ENCODE results near the gene STON1. TPM values are rescaled to one million over a fixed set of nuclear protein-coding genes. Genes with fewer than 3 reads are reported as not detected.

The STON1 gene
- total and polyA plus RNA-seq, 2 donors (not counting 3 experiments of a cell fraction or from before 2014, with no cell fraction given) = 6.3 to 12.1 TPM

DNA sequence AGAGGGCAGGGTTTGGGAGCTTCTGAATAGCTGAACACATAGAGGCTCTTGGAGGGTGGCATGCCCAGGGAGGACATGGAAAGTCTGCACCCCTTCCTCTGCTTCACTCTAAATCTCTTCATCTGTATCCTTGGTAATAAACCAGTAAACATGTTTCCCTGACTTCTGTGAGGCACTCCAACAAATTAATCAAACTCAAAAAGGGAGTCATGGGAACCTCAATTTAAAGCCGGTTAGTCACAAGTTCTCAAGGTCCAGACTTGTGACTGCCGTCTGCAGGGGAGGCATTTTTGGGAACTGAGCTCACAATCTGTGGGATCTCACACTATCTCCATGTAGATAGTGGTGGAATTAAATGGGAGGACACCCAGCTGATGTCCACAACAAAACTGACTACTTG is 33.1 kb upstream of the STON1 start:
- CTCF ChIA-PET = interaction anchor here (1.3 kb wide), 1 partner anchor 26 kb away, joined by 3 read pairs; no protein-coding TSS in a partner anchor
- FAIRE-seq = no peak

More for the DNA sequence above, 33.1 kb upstream of the STON1 start:
- no peak overlapping the region for H3K4me2 ChIP-seq (ENCODE audit: insufficient read depth, low read length)
- H3K9me1 ChIP-seq (replicated peaks; ENCODE audit: control insufficient read depth, extremely low read depth, insufficient read depth, low read length) = no peaks in the 10 kb centered on the region
- no peak overlapping the region for H2AFZ ChIP-seq (ENCODE audit: low read depth, low read length)
- no peaks in the 10 kb centered on the region for H3K79me2 ChIP-seq (ENCODE audit: control insufficient read depth, insufficient read depth, low read length)
- no peaks in the 10 kb centered on the region for H3K27me3 ChIP-seq (ENCODE audit: control insufficient read depth in 2 of 2, insufficient read depth in 2 of 2, low read length in 2 of 2)
- no TSS peak for BruUV-seq (replicated peaks)
- no peak overlapping the region for H3K4me3 ChIP-seq (replicated peaks in 1 of 3; ENCODE audit: insufficient read depth in 1 of 3, low read depth in 1 of 3, low read length in 3 of 3)
- intact Hi-C loops (cut with micrococcal nuclease) = no loop called here
- H3K27ac ChIP-seq (ENCODE audit: insufficient read depth, low read depth, low read length) = no peak overlapping the region
- TF ChIP-seq MYC (IDR thresholded peaks at IDR 0.05; ENCODE audit: low read depth, low read length) (no peak), JUN (IDR thresholded peaks at IDR 0.05; ENCODE audit: borderline replicate concordance, insufficient read depth, insufficient read length, low read depth) (no peak), EZH2 (IDR thresholded peaks at IDR 0.05; ENCODE audit: borderline replicate concordance, low read depth, low read length, severe bottlenecking) (no peak), POLR2AphosphoS5 (IDR thresholded peaks at IDR 0.05; ENCODE audit: insufficient read depth, low read depth, low read length) (no peak), POLR2A (IDR thresholded peaks at IDR 0.05; ENCODE audit: low read depth, low read length) (no peak), GATA2 (IDR thresholded peaks at IDR 0.05; ENCODE audit: insufficient read depth, insufficient read length, low read depth, low read length) (no peak), FOS (IDR thresholded peaks at IDR 0.05; ENCODE audit: borderline replicate concordance, insufficient read depth, low read length) (no peak)
- TF ChIP-seq, protein P1, sequence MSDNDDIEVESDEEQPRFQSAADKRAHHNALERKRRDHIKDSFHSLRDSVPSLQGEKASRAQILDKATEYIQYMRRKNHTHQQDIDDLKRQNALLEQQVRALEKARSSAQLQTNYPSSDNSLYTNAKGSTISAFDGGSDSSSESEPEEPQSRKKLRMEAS (IDR thresholded peaks at IDR 0.05; ENCODE audit: insufficient read depth, insufficient read length) = no peak
- TF ChIP-seq, protein P2, sequence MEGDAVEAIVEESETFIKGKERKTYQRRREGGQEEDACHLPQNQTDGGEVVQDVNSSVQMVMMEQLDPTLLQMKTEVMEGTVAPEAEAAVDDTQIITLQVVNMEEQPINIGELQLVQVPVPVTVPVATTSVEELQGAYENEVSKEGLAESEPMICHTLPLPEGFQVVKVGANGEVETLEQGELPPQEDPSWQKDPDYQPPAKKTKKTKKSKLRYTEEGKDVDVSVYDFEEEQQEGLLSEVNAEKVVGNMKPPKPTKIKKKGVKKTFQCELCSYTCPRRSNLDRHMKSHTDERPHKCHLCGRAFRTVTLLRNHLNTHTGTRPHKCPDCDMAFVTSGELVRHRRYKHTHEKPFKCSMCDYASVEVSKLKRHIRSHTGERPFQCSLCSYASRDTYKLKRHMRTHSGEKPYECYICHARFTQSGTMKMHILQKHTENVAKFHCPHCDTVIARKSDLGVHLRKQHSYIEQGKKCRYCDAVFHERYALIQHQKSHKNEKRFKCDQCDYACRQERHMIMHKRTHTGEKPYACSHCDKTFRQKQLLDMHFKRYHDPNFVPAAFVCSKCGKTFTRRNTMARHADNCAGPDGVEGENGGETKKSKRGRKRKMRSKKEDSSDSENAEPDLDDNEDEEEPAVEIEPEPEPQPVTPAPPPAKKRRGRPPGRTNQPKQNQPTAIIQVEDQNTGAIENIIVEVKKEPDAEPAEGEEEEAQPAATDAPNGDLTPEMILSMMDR (IDR thresholded peaks at IDR 0.05; ENCODE audit: extremely low read depth in 1 of 2, insufficient read depth in 1 of 2, low read depth in 1 of 2, low read length in 2 of 2) = no peak
- no peak for DNase-seq (ENCODE audit: low read depth, low spot score)
- dilution Hi-C loops (cut with MboI; ENCODE audit: extremely low pct_ligation_motif_present, low sequenced_read_pairs) = no loop called here
- no peaks in the 10 kb centered on the region for H4K20me1 ChIP-seq (replicated peaks; ENCODE audit: control insufficient read depth, extremely low read depth, insufficient read depth, low read length)
- H3K9ac ChIP-seq (replicated peaks; ENCODE audit: extremely low read depth, insufficient read depth, low read length) = no peak overlapping the region
- peaks cover 2 to 6% of the 10 kb centered on the region in 2 experiments for H3K36me3 ChIP-seq (ENCODE audit: control insufficient read depth in 2 of 2, extremely low read depth in 1 of 2, insufficient read depth in 2 of 2, low read length in 2 of 2)
- H3K9me3 ChIP-seq (replicated peaks; ENCODE audit: control insufficient read depth, insufficient read depth, low read length) = no peaks in the 10 kb centered on the region
- no peaks in the 10 kb centered on the region for H3K4me1 ChIP-seq (ENCODE audit: control insufficient read depth, extremely low read depth, insufficient read depth, low read length)
- POLR2A ChIA-PET = no interaction called here

Measured in endothelial cell of umbilical vein (primary cell).